Sigmoid colon (tissue), 4 donors: ENCODE results near the gene SELENOI.

ENCODE experiments used
- CTCF ChIP-seq, 4 experiments: fragments of 450-650 bp in 3 of 4; fragments of 200-600 bp in 1 of 4; IDR thresholded peaks; one replicate each; pipeline ENCODE4 v1.5.1; 2016 to 2019; ENCODE audit warnings: antibody characterized with exemption in 4 of 4, mild to moderate bottlenecking in 3 of 4, moderate library complexity in 2 of 4
- EP300 ChIP-seq, 4 donors: sonication (generic); formaldehyde crosslinking; IDR thresholded peaks; one replicate each; pipeline ENCODE4 v1.6.1; 2017; ENCODE audit warnings: antibody characterized with exemption in 4 of 4
- POLR2A ChIP-seq, 2 donors: fragments of 450-650 bp; IDR thresholded peaks; one replicate each; pipeline ENCODE4 v1.6.1; 2016; ENCODE audit warnings: antibody characterized with exemption in 2 of 2, mild to moderate bottlenecking in 2 of 2, moderate library complexity in 2 of 2
- POLR2AphosphoS5 ChIP-seq, 4 donors: sonication (generic); formaldehyde crosslinking; IDR thresholded peaks; one replicate each; pipeline ENCODE4 v1.6.1; 2017; ENCODE audit warnings: antibody characterized with exemption in 4 of 4

DNA sequence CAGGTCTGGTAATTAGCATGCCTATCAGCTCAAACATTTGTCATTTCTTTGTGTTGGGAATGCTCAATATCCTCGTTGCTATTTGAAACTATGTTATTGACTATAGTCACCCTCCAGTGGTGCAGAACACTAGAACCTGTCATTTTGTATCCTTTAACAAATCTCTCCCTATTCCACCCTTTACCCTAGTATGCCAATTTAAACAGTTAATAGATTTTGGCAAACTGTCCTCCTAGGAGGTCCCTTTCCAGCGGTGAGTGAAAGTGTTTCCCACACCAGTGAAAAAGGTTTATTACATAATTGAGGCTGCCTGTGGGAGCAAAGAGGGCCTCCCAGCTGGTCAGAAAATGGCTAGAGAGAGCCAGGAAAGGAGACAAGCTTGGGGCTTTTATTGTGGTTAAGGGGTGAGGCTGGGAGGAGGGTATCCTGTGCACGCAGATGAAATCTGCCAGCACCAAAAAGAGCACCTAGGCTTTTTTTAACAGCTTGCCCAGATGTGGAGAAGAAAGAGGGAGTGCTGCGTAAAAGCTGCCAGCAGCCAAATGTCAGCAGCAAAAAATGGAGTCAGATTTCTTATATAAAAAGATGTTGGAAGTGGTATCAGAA is 53.9 kb downstream of the SELENOI start:
- TF ChIP-seq CTCF (IDR thresholded peaks at IDR 0.05) (no peak), POLR2A (IDR thresholded peaks at IDR 0.05) (no peak), POLR2AphosphoS5 (IDR thresholded peaks at IDR 0.05) (no peak), EP300 (IDR thresholded peaks at IDR 0.05) (no peak)
